Bone marrow (tissue), 2 donors: ENCODE data around the gene DGCR6L.
"Not testable (repeated sequence)": the region's sequence is repeated elsewhere in the genome, so short reads cannot be mapped to it uniquely, and the experiment has no call there.

Experiments
- DNase-seq, 2 donors: peaks; one replicate each; lab custom pipeline; 2025; lab: John Stamatoyannopoulos, UW

Gene DGCR6L

GRCh38 chr22:20319745-20320658 lies at the start of gene DGCR6L:
TSS of gene DGCR6L (minus strand) at chr22:20320060. CDS start at chr22:20319988, 72 bp downstream.
- peak; percentile 85 to 92 for DNase-seq

- DNase-seq = not testable (repeated sequence)
Measured at GRCh38 chr22:20368875-20369274, 49.0 kb upstream of the DGCR6L start.

DNA sequence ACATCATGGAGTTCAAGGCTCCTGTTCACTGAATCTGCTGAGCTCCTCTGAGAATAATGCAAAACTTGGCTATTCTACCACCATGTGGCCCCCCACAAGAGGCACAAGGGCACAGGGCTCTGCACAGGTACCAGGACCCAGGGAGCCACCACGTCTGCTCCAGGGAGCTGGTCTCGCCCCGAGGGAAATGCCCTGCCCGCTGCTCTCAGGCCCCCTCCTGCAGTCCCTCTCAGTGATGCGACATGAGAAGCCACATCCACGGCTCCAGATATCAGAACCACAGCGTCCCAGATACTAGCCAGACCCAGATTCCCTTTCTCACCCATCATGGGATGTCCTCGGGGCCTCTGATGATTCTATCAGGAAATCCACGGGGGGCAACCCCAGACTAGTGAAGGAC lies 47.0 kb upstream of the DGCR6L start:
- DNase-seq = not testable (repeated sequence)

GRCh38 chr22:20364335-20365260 lies 44.7 kb upstream of the DGCR6L start:
- peak in 1 of 2 donors; percentile 9 for DNase-seq

DNA sequence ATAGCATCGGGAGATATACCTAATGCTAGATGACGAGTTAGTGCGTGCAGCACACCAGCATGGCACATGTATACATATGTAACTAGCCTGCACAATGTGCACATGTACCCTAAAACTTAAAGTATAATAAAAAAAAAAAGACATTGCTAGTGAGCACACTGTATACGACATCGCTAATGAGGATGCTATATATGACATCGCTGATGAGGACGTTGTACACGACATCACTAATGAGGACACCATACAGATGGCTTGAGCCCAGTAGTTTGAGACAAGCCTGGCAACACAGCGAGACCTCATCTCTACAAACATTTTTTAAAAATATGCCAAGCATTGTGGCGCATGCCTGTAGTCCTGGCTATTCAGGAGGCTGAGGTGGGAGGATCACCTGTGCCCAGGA lies 42.5 kb upstream of the DGCR6L start:
- DNase-seq = not testable (repeated sequence)

- not testable (repeated sequence) for DNase-seq
Measured at GRCh38 chr22:20361752-20362229, 41.9 kb upstream of the DGCR6L start.

GRCh38 chr22:20360866-20361751 lies 41.2 kb upstream of the DGCR6L start:
- not testable (repeated sequence) for DNase-seq

DNA sequence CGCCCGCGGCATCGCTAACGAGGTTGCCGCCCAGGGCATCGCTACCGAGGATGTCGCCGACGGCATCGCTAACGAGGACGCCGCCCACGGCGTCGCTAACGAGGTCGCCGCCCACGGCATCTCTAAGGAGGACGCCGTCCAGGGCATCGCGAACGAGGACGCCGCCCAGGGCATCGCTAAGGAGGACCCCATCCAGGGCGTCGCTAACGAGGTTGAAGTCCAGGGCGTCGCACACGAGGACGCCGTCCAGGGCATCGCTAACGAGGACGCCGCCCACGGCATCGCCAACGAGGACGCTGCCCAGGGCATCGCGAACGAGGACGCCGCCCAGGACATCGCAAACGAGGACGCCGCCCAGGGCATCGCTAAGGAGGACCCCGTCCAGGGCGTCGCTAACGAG lies 40.4 kb upstream of the DGCR6L start:
- not testable (repeated sequence) for DNase-seq

DNA sequence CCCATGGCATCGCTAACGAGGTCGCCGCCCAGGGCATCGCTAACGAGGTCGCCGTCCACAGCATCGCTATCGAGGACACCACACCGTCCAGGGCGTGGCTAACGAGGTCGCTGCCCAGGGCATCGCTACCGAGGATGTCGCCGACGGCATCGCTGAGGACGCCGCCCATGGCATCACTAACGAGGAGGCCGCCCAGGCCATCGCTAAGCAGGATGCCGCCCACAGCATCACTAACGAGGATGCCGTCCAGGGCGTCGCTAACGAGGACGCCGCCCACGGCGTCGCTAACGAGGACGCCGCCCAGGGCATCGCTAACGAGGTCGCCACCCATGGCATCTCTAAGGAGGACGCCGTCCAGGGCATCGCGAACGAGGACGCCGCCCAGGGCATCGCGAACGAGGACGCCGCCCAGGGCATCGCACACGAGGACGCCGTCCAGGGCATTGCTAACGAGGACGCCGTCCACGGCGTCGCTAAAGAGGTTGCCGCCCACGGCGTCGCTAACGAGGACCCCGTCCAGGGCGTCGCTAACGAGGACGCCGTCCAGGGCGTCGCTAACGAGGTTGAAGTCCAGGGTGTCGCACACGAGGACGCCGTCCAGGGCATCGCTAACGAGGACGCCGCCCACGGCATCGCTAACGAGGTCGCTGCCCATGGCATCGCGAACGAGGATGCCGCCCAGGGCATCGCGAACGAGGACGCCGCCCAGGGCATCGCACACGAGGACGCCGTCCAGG lies 38.8 kb upstream of the DGCR6L start:
- DNase-seq = not testable (repeated sequence)

GRCh38 chr22:20357967-20358366 lies 38.1 kb upstream of the DGCR6L start:
- not testable (repeated sequence) for DNase-seq

GRCh38 chr22:20356906-20357305 lies 37.0 kb upstream of the DGCR6L start:
- not testable (repeated sequence) for DNase-seq

- not testable (repeated sequence) for DNase-seq
Measured at GRCh38 chr22:20355939-20356636, 36.2 kb upstream of the DGCR6L start.

DNA sequence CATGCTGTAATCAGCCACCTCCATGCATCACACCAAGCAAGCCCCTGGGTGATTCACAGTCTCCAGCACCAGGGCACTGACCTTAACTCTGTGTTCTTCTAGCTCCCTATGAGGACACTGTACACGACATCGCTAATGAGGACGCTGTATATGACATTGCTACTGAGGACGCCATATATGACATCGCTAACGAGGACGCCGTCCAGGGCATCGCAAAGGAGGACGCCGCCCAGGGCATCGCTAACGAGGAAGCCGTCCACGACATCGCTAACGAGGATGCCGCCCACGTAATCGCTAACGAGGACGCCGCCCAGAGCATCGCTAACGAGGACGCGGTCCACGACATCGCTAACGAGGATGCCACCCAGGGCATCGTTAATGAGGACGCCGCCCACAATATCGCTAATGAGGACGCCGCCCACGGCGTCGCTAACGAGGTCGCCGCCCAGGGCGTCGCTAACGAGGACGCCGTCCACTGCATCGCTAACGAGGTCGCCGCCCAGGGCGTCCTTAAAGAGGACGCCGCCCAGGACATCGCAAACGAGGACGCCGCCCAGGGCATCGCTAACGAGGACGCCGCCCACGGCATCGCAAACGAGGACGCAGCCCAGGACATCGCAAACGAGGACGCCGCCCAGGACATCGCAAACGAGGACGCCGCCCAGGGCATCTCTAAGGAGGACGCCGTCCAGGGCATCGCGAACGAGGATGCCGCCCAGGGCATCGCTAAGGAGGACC lies 34.5 kb upstream of the DGCR6L start:
- DNase-seq = no peak

DNA sequence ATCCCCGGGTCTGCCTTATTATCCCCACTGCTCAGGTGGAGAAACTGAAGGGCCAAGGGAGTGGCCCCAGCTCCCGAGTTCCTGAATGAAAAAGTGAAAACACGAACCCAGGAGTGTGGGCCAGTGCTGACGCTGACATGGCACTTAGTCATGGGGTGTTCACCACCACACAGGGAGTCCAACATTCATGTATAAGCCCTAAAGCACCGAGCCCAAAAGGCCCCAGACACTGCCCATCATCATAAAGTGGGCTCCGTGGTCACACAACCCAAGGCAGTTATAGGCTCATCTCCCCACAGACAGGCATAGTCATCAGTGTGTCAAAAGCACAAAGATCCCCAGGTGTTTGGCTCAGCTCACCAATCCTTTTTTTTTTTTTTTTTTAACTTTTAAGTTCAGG lies 32.7 kb upstream of the DGCR6L start:
- not testable (repeated sequence) for DNase-seq

GRCh38 chr22:20346553-20346952 lies 26.7 kb upstream of the DGCR6L start:
- not testable (repeated sequence) for DNase-seq

GRCh38 chr22:20338291-20338690 lies 18.4 kb upstream of the DGCR6L start:
- not testable (repeated sequence) for DNase-seq

GRCh38 chr22:20337807-20338206 lies 17.9 kb upstream of the DGCR6L start:
- DNase-seq = not testable (repeated sequence)

GRCh38 chr22:20336561-20336960 lies 16.7 kb upstream of the DGCR6L start:
- not testable (repeated sequence) for DNase-seq

- DNase-seq = not testable (repeated sequence)
Measured at GRCh38 chr22:20328569-20328930, 8.7 kb upstream of the DGCR6L start.
